Astrocyte of the spinal cord (primary cell): ENCODE data around the gene ARID5B.

Experiments used
- DNase-seq: peaks from one replicate; pipeline ENCODE4 v3.0.0; 2011; ENCODE audit warnings: low read depth, low spot score
- H3K4me3 ChIP-seq: 2 replicates; pipeline ENCODE4 v1.5.1; 2011; ENCODE audit warnings: low read depth, mild to moderate bottlenecking, low read length, moderate library complexity
- CTCF ChIP-seq: IDR thresholded peaks from 2 replicates; pipeline ENCODE4 v1.5.1; 2012; ENCODE audit warnings: low read depth, mild to moderate bottlenecking, low read length, inconsistent platforms
- in situ Hi-C: cut with HindIII; loops from 2 replicates; pipeline ENCODE4 v1.10.0; 2017; ENCODE audit warnings: low sequenced_read_pairs

ARID5B gene

GRCh38 chr10:61904733-61905725 lies 3.5 kb downstream of the ARID5B start:
- no peak overlapping the region for H3K4me3 ChIP-seq
- TF ChIP-seq CTCF, result peak; percentile 50
- in situ Hi-C loops, result no loop called here
- DNase-seq, result peak; percentile 75

DNA sequence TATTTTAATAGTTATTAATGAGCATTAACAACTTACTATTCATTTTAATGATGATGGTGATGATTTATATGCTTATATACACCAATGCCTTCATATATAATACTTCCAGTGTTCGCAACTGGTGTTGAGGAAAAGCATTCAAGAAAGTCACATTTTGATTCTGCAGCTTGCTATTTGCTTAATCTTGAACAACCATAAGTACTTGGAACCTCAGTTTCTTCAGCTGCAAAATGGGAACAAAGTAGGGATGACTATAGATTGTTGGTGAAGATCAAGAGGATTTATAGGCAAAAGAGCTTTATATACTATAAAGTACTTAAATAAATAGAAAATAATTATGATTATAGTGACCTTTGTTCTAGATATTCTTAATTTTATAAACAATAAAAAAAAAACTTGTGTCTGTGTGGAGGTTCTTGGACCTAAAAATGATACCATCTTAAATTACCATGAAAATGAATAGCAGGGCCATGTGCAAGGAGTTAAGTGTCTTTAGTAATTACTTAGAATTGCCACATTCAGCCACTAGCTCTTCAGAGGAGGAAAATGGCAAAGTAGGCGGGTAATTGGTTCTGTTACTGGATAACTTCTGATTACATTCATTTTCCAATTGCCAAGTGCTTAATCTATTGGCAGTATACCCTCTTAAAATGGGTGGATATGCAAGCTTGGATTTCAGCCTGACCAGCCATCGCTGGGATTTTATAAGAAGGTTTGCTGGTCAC lies 4.5 kb downstream of the ARID5B start:
- no peak for DNase-seq
- in situ Hi-C loops, result no loop called here
- no peak for TF ChIP-seq CTCF
- H3K4me3 ChIP-seq, result no peak overlapping the region

GRCh38 chr10:61906562-61906901 lies 5.0 kb downstream of the ARID5B start:
- no peak overlapping the region for H3K4me3 ChIP-seq
- in situ Hi-C loops, result no loop called here

GRCh38 chr10:61907011-61907410 lies 5.5 kb downstream of the ARID5B start:
- no peak for TF ChIP-seq CTCF
- no peak for DNase-seq
- H3K4me3 ChIP-seq, result no peak overlapping the region
- in situ Hi-C loops, result no loop called here

More at GRCh38 chr10:61906562-61906901, 5.0 kb downstream of the ARID5B start:
- no peak for DNase-seq
- no peak for TF ChIP-seq CTCF

GRCh38 chr10:61907587-61907986 lies 6.1 kb downstream of the ARID5B start:
- in situ Hi-C loops, result no loop called here
- DNase-seq, result no peak
- no peak for TF ChIP-seq CTCF
- H3K4me3 ChIP-seq, result no peak overlapping the region

DNA sequence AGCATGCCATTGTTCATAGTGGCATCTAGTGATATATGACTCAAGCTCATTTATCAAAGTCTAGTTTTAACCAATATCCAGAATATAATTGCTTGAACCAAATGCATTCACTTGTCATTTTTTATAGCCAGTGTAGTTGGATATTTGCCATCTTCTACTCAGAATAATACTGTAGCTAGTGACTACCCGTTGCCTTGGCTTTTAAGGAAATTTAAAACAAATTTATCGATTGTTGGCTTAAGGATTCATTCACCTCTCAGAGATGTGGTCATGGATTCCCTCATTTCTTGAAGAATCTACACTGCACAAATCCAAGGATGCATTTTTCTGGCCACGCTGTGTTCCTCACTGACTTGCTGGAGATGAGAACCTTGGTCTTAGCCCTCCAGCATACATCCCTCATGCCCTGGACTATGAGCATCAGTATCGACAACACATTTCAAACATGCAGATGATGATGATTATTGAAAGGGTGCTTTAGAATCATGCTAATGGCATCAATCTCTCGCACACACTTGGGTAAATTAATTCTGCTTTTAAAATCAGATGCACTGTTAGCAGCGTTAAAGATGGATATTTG lies 8.8 kb downstream of the ARID5B start:
- TF ChIP-seq CTCF, result no peak
- DNase-seq, result no peak
- in situ Hi-C loops, result no loop called here
- no peak overlapping the region for H3K4me3 ChIP-seq
